Mucosa of gallbladder (tissue), 1 donor: Measurements from ENCODE around the gene PGAM5. TPM values are rescaled to one million over a fixed set of nuclear protein-coding genes. Genes with fewer than 3 reads are reported as not detected.

Experiments
- DNase-seq: peaks from one replicate; pipeline ENCODE4 v3.0.0-alpha.2; 2020; ENCODE audit warnings: low spot score
- total RNA-seq: library from RNA; stranded (reverse); gene quantifications from one replicate; pipeline ENCODE4 v1.2.1, GENCODE V29; 2021
- donor health status: DM: no; HTN: no; CAD: no.

PGAM5 gene
- total RNA-seq: 31.3 TPM

DNA sequence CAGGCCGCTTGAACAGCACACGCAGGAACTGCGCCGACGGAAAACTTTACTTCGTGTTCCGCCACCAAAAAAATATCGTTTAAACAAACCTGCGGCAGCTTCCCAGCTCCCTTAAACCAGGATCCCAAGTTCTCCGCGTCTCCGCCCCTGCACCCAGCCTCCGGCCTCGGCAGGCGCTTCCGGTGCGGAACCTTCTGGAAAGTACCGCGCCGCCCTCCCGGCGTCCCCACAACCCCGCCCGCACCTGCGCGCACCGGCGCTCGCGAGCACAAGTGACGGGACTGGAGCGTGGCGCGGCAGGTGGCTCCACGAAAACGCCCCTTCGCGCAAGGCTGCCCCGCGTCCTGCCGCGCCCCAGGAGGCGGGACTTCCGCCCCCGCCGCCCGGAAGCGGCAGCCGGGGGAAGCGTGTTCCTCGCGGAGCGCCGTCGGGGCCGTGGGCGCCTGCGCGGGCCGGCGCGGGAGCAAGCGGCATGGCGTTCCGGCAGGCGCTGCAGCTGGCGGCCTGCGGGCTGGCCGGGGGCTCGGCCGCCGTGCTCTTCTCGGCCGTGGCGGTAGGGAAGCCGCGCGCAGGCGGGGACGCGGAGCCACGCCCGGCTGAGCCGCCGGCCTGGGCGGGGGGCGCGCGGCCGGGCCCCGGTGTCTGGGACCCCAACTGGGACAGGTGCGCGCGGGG is at the start of gene PGAM5:
Gene PGAM5 (plus strand): TSS at position 438 of the 675 bp plus-strand sequence. CDS start 35 bp downstream, at position 473.
- DNase-seq: peak; percentile 85

DNA sequence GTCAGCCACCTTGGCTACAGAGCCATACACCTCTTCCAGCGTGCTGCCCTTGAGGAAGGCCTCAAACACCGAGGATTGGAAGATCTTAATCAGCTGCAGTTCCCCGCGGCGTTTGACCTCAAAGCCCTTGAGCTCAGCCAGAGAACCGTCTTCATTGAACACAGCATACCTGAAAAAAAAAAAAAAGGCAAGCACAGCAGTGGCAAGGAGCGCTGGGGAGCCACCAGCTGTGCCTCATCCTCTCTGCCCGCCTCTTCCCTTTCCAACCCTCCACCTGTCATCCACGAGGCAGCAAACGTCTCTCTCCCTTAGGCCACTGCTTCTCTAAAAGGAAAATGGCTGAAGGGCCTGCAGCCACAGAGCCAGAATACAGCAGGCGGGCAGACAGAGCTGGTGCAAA is 49.6 kb upstream of the PGAM5 start:
- DNase-seq: no peak

DNA sequence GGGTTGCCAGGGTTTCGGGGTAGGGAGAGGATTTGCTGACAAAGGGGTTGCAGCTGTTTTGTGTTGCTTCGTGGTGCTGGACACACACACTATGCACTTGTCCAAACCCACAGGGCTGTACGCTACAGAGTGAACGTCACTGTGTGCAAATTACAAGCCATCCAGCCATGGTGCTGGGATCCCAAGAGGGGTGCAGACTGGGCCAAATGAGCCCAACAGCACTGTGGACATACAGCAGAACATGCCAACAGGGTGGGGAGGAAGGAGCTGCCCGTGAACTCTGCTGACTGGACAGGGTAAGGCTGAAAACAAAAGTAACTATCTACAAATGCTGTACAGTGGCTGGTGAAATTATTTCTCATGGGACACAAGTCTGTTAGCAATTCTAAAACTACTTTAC is 48.7 kb upstream of the PGAM5 start:
- no peak for DNase-seq

DNA sequence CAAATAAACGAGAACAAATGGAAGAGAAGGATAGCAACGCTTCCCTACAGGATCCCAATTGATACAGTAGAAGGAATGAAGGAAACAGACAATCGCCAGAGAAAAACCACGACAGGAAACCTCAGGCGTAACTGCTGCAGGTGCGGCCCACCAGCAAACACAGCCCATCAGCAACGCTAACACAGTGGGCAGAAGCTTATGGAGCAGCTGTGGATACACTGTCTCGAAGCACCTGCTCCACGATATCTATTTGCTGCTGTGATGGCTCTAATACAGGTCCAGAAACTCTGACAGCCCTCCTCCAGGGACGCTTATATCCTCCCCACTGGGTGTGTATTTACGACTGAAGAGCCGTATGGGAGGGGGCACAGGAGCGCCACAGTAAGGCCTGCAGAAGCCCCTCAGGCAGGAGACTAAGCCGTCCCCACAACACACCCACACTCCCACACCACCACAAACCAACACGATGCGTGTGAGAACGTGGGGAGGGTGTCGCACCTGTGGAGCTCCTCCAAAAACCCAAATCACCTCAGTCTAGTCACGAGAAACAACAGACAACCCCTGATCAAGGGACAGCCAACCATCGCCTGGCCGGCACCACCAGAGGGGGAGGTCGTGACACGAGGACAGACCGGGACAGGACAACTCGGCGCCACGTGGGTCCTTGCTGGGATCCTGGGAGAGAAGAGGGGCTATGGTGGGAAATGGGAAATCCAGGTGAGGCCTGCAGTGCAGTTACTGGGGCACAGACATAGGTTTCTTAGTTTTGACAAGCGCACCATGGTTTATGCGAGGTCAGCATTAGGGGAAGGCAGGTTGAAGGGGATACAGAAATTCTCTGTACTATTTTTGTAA is 47.5 kb upstream of the PGAM5 start:
- DNase-seq: no peak

GRCh38 chr12:132664206-132665148 is 46.2 kb upstream of the PGAM5 start:
- DNase-seq: no peak

DNA sequence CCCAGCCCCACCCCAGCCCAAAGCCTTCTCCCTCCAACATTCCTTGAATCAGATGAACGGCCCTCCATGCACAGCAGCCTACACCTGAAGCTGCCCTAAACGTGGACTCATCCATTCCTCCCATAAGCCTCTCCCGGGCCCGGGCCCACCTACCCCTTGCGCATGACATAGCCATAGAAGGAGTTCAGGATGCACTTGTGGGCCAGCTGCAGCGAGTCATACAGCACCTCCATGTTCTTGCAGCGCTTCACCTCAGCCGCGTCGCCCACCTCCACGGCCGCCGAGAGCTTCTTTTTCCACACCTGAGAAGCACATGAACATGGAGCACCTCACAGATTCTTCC is 45.5 kb upstream of the PGAM5 start:
- DNase-seq: no peak

DNA sequence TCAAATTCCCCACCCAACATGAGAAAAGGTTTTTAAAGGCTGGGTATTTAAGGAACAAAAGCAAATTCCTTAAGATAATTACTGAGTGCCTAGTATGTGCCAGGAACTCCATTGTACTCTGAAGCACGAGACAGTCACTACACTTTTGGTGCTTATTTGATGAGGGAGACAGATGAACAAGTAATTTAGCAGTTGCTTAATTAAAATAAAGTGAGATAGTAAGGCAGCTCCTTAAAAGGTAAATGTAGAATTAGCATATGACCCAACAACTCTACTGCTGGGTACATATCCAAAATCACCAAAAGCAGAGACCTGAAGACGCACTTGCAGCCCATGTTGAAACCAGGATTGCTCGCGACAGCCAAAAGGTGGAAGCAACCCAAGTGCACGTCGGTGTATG is 44.8 kb upstream of the PGAM5 start:
- no peak for DNase-seq

DNA sequence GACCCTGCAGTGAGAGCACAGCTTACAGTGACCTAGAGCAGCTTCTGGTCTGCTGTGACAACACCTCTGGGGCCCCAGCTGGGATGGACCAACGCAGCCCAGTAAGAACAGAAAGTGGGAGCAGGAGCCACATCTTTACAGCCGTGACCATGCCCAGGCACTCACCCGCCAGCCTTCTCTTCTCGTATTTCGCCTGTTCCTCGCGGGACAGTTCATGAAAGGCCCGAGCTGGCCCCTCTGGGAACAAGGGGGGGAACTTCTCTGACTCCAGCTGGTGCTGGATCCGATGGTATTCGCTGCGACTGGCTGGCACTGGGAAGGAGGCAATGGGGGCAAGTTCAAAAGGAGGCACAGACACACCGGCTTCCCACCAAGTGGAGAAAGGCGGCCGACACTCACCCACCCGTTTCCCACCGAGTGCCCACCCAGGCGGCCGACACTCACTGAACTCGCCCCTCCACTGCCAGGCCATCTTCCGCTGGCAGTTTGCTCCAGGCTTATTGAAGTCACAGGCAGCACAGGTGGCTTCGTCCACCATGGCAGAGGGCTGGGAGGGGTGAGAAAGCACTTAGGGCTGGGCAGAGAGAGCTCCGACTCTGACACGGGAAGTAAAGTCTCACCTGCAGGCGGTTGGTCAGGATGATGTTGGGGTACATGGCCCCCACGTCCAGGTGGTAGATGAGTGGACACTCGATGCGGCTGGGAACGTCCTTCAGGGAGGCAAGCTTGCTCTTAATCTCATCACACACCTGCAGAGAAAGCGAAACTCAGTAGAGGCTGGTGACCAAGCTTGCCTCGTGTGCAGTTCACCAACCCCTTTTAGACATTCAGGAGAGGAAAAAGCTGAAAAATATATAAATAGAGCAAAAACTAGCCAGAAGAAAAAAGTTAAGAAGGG is 42.2 kb upstream of the PGAM5 start:
- DNase-seq: no peak

- DNase-seq: no peak
Measured at GRCh38 chr12:132669166-132669879, 41.3 kb upstream of the PGAM5 start.

DNA sequence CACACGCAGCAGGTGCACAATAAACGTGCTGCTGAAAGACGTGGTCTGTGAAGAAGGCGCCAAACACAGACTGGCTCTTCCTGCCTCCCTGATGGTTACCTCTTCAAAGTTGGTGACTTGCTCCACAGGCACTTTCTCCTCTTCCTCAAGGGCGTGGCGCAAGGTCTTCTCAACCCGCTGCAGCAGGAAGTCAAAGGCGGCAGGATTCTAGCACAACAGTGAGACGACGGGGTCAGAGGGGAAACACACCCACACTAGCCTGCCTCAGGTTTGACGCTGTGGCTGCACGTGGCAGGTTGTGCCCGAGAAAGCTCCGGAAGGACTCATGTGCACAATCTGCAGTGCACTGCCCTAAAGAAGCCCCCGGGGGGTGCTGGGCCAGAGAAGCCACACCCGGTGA is 38.5 kb upstream of the PGAM5 start:
- no peak for DNase-seq

DNA sequence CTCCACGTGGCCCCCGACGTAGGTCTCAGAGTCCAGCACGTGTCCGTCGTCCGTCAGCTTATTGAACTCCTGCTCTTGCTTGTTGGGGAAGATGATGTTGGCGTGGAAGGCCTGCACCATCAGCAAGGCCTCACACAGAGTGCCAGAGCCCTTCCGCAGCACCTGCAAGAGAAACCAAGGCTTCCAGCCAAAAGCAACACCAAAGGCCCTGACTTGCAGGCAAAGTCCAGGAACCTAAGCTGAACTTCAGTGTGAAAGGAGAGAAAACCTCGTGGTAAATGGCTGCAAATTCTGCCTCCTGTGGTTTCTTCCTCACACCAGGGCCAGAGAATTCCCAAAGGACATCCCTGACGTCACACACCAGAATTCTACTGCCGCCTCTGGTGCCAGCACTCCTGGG is 38.0 kb upstream of the PGAM5 start:
- DNase-seq: no peak

- DNase-seq: no peak
Measured at GRCh38 chr12:132673288-132674179, 37.1 kb upstream of the PGAM5 start.

DNA sequence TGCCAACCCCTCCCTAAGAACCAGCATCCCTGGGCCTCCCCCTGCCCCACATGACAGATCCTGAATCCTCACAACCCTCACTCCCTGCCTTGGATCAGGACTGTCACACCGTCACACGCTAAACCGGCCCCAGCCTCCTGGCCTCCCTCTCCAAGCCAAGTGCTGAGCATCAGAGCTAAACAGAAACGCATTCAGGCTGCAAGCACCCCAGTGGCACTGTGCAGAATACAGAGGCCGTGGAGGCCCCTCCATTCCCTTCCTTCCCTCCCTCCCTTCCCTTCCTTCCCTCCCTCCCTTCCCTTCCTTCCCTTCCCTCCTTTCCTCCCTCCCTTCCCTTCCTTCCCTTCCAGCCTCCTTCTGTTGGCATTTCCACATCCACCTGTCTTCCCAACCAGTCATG is 36.1 kb upstream of the PGAM5 start:
- DNase-seq: no peak

DNA sequence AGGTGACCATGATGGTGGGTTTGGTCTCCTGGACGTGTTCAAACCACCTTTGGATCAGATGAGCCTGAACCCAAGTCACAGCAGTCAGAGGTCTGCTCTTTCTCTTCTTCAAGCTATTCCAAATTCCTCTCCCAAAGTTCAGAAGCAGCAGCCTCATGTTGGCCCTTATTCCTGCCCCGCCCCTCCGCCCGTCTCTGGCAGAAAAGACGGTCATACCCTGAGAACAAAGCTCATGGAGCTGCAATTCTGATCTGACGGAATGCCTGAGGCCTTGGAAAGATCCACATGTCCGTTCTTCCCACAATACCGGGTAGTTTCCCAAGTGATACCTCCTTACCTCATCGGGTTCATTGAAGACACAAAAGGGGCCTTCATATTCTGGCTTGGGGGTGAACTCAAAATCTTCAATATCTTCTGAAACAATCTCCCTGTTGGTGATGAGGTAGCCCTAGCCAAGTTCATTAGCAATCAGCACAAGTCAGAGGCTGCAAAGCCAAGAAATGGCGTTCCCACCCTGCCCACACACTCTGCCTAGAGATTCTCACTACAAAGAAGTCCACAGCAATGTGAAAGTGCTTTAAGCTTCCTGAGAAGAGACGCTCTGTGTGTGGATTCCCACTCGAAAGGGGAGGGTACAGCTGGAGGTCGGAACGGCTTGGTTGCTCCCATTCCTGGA is 34.7 kb upstream of the PGAM5 start:
- no peak for DNase-seq

DNA sequence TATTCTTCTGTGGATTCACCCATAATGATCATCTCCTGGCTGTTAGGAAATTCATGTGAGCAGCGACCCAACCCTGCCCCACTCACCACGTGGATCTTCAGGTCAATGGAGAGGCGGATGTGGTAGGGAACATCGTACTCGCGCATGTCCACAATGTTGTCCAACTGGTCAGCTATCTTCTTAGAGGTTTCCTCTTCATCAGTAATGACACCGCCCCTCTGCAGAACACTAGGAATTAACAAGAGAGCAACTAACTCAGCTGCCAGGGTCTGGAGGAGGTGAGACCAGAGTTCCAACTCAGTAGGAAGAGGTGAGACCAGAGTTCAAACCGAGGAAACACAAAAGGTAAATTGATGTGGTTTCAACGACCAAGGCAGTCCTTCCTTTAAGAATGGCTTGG is 33.1 kb upstream of the PGAM5 start:
- DNase-seq: no peak

DNA sequence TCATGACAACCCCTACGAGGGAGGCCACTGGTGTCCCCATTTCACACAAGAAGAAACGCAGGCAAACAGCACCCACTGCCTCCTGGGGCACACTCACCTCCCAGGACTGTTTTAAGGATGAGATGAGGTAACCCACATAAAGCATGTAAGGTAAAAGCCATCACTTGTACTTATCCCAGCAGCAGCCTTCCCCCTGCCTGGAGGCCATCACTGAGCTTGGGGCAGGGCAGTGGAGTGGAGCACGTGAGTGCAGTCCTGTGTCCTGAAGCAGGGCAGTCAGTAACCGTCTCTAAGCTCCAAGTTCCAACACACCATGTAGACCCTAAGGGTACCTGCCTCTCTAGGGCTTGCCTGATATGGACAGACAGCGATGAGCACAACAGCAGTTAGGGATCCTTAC is 25.2 kb upstream of the PGAM5 start:
- no peak for DNase-seq

DNA sequence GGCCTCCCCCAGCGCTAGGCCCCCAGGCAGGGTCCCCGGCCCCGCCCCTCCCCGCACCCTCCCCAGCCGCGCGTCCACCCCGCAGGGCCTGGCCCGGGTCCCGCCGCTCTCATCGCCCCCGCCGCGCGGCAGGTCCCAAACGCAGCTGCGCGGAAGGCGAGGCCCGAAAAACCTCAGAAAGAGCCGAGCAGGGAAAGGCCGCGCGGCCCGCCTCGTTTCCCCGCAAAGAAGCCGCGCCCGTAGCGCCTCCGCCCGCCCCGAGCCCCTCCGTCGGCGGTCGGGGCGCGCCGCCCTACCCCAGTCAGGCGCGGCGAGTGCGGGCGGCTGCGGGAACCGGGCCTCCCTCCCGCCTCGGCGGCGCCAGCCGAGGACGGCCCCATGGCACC is 23.8 kb upstream of the PGAM5 start:
- DNase-seq: no peak

DNA sequence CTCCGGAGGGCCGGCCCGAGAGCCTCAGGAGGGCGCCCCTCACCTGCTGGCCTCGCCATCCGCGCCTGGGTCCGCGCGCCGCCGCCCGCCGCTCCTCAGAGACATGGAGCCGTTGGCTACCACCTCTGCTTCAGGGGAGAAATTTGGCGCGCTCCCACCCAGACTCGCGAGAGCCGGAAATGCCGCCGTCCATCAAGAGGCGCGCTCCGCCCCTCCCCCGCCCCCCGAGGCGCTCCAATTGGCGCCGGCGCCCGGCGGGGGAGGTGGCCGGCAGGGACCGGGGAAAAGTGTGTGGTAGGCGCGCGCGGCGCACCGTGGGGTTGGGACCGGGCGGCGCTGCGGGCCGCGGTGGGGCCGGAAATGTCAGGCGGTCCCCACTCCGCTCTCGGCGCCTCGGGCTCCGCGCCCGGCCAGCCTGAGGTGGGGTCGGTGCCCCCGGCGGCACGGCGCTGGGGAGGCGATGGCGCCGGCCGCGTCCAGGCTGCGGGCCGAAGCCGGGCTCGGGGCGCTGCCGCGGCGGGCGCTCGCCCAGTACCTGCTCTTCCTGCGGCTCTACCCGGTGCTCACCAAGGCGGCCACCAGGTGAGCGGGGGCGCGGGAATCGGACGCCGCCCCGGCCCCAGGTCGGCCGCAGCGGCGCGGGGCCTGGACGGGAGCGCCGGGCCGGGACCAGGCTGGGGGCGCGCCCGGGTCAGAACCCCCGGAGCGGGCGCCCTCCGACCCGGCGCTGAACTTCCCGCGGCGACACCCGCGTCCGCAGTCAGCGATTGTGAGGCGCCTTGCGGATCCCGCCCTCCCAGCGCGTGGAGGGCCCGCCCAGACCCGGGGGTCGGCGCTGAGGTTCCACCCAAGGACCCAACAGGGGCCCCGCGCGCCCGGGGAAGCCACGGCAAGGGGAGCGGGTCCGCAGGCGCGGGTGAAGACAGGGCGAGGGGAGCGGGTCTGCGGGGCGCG is 23.2 kb upstream of the PGAM5 start, which contains the start of the genes POLE and PXMP2:
Gene POLE (minus strand): TSS at position 132 of the 954 bp plus-strand sequence. CDS start 27 bp downstream, at position 105.
Gene PXMP2 (plus strand): TSS at position 377 of the 954 bp plus-strand sequence. CDS start 84 bp downstream, at position 461.
- peak; percentile 96 for DNase-seq
